ENCODE results near the gene ZFP57. TPM values are rescaled to one million over a fixed set of nuclear protein-coding genes. Genes with fewer than 3 reads are reported as not detected.
"Not testable (repeated sequence)": the region's sequence is repeated elsewhere in the genome, so short reads cannot be mapped to it uniquely, and the experiment has no call there.

ZFP57 gene
- total and polyA plus RNA-seq, 2 experiments from 2014 or later: 0.59 to 0.84 TPM

DNA sequence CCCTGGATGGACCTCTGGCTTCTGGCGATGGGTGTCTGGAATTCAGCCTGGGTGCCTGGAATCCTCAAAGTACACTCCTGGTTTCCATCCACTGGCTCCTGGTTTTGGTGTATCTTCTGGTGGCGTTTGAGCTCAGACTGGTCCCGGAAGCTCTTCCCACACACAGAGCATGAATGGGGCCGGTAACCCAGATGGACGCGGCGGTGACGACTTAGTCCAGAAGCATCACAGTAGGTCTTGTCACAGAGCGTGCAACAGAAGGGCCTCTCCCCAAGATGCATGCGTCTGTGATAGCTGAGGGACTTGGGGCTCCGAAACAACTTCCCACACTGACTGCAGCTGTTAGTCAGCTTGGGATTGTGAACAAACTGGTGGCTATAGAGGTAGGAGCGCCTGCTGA is 7.8 kb downstream of the ZFP57 start (continued):
- TF ChIP-seq ZNF462 (CRISPR knock-in tag; IDR thresholded peaks at IDR 0.05): no peak
- TF ChIP-seq, protein P1, sequence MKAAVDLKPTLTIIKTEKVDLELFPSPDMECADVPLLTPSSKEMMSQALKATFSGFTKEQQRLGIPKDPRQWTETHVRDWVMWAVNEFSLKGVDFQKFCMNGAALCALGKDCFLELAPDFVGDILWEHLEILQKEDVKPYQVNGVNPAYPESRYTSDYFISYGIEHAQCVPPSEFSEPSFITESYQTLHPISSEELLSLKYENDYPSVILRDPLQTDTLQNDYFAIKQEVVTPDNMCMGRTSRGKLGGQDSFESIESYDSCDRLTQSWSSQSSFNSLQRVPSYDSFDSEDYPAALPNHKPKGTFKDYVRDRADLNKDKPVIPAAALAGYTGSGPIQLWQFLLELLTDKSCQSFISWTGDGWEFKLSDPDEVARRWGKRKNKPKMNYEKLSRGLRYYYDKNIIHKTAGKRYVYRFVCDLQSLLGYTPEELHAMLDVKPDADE (IDR thresholded peaks at IDR 0.05): no peak
- no peak for TF ChIP-seq EZH2phosphoT487 (IDR thresholded peaks at IDR 0.05; ENCODE audit: unreplicated experiment)
- TF ChIP-seq CREB1 (CRISPR knock-in tag; IDR thresholded peaks at IDR 0.05; ENCODE audit: low read depth): no peak
- TF ChIP-seq NANOG (IDR thresholded peaks at IDR 0.05; ENCODE audit: borderline replicate concordance): no peak

GRCh38 chr6:29672116-29672515 is 8.8 kb downstream of the ZFP57 start:
- H3K36me3 Mint-ChIP-seq (ENCODE audit: low read depth); ATAC-seq: not testable (repeated sequence)

More at GRCh38 chr6:29672116-29672515, 8.8 kb downstream of the ZFP57 start:
- not testable (repeated sequence) for H3K36me3 ChIP-seq (ENCODE audit: insufficient read depth); H4K20me1 ChIP-seq (replicated peaks; ENCODE audit: insufficient read depth); H3K27me3 ChIP-seq (ENCODE audit: insufficient read depth); H3K4me3 Mint-ChIP-seq; H3K27ac Mint-ChIP-seq; H3K4me3 ChIP-seq; H2AFZ ChIP-seq; H3K27ac ChIP-seq (ENCODE audit: low read depth); DNase-seq (ENCODE audit: low spot score); H3K4me2 ChIP-seq; H3K79me2 ChIP-seq (replicated peaks; ENCODE audit: insufficient read depth); H3K9me3 Mint-ChIP-seq
- H3F3A ChIP-seq (replicated peaks; ENCODE audit: low read depth): peaks cover 10% of the 10 kb centered on the region; the same call in 1 of the 2 replicates
- peaks cover 28% of the 10 kb centered on the region for H3K4me1 Mint-ChIP-seq
- H3K9me2 ChIP-seq (ENCODE audit: insufficient read depth): peaks cover 13% of the 10 kb centered on the region
- H3K27me3 Mint-ChIP-seq (ENCODE audit: insufficient read depth, low read depth, poor library complexity): peaks cover 13% of the 10 kb centered on the region
- H3K4me1 ChIP-seq (ENCODE audit: insufficient read depth): peaks cover 12% of the 10 kb centered on the region

Data from GM23338 (cell line).